Keratinocyte (primary cell): Measurements from ENCODE around the gene AGRN.

Experiments
- EZH2 ChIP-seq: IDR thresholded peaks from one replicate; pipeline ENCODE4 v1.6.1; 2012; ENCODE audit warnings: inconsistent platforms, mild to moderate bottlenecking, low read length, moderate library complexity
- TF ChIP-seq, protein P1 (sequence below), 3 experiments: IDR thresholded peaks in 1 of 3; conservative IDR thresholded peaks in 1 of 3; optimal IDR thresholded peaks in 1 of 3; 2 replicates in 2 of 3; 3 replicates in 1 of 3; pipeline versions ENCODE3 to v1.5.1; 2011; ENCODE audit warnings: low read length in 3 of 3, mild to moderate bottlenecking in 3 of 3, moderate library complexity in 2 of 3, control low read depth in 1 of 3, inconsistent platforms in 1 of 3; ENCODE audit not compliant: insufficient read depth in 2 of 3; ENCODE audit errors: extremely low read depth in 1 of 3

DNA sequence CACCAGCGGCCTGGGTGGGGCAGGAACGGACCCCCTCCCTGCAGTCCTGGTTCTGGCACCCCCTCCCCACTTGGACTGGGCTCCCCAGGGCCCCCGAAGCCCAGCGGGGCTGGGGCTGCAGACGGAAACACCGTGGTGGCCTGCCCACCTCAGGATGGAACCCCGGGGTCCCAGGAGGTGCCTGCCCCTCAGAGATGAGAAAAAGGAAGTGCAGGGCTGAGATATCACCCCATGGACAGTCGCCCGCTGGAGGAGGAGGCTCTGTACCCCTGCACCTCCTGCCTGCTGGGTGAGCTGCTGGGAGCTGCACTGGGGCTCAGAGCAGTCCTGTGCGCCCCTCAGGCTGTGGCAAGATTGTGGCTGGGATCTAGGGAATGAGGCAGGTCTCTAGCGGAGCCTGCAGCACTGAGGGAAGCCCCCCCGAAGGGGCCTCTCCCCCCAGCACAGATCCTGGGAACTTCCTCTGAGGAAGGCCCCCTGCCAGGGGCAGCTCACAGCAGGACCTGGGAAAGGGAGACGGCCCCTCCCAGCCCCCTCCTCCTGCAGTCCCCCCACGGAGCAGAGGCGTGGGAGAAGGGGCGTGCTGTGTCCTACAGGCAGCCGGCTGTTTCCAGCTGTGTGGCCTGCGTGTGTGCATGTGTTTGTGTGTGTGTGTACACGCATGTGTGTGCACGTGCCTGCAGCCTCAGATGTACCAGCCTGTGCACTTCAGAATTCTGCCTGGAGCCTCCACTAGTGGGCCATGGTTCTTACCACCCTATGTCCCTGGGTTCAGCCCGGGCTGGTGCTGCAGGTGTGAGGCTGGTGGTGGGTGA, 6.9 kb downstream of the AGRN start:
- TF ChIP-seq, protein P1, sequence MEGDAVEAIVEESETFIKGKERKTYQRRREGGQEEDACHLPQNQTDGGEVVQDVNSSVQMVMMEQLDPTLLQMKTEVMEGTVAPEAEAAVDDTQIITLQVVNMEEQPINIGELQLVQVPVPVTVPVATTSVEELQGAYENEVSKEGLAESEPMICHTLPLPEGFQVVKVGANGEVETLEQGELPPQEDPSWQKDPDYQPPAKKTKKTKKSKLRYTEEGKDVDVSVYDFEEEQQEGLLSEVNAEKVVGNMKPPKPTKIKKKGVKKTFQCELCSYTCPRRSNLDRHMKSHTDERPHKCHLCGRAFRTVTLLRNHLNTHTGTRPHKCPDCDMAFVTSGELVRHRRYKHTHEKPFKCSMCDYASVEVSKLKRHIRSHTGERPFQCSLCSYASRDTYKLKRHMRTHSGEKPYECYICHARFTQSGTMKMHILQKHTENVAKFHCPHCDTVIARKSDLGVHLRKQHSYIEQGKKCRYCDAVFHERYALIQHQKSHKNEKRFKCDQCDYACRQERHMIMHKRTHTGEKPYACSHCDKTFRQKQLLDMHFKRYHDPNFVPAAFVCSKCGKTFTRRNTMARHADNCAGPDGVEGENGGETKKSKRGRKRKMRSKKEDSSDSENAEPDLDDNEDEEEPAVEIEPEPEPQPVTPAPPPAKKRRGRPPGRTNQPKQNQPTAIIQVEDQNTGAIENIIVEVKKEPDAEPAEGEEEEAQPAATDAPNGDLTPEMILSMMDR (optimal IDR thresholded peaks at IDR 0.05 in 1 of 3, IDR thresholded peaks at IDR 0.05 in 1 of 3, conservative IDR thresholded peaks at IDR 0.05 in 1 of 3; ENCODE audit: extremely low read depth in 1 of 3, insufficient read depth in 2 of 3, low read length in 3 of 3) = no peak
- TF ChIP-seq EZH2 = no peak
